Mesenchymal stem cell (in vitro differentiated cells and primary cell): ENCODE results near the gene ZSWIM8.

Experiments used
- DNase-seq: peaks from one replicate; pipeline ENCODE4 v3.0.0-alpha.2; 2013
- H2AFZ ChIP-seq: one replicate; pipeline ENCODE4 v1.6.1; 2013; ENCODE audit warnings: low read depth, mild to moderate bottlenecking, control low read depth, inconsistent platforms, low read length, moderate library complexity
- H2AK5ac ChIP-seq: 2 replicates; pipeline ENCODE4 v1.6.1; 2013; ENCODE audit warnings: low read length, moderate library complexity, mild to moderate bottlenecking, inconsistent platforms; ENCODE audit not compliant: severe bottlenecking
- H2BK120ac ChIP-seq: one replicate; pipeline ENCODE4 v1.6.1; 2013; ENCODE audit warnings: low read depth, mild to moderate bottlenecking, inconsistent platforms, low read length, moderate library complexity
- H2BK12ac ChIP-seq, 2 experiments: one replicate each; pipeline ENCODE4 v1.6.1; 2013; ENCODE audit warnings: inconsistent platforms in 2 of 2, low read length in 2 of 2, mild to moderate bottlenecking in 2 of 2, moderate library complexity in 2 of 2, control low read depth in 1 of 2
- H2BK15ac ChIP-seq: one replicate; pipeline ENCODE4 v1.6.1; 2013; ENCODE audit warnings: mild to moderate bottlenecking, low read depth, inconsistent platforms; ENCODE audit not compliant: poor library complexity, severe bottlenecking
- H2BK5ac ChIP-seq: 2 replicates; pipeline ENCODE4 v1.6.1; 2013; ENCODE audit warnings: low read depth, mild to moderate bottlenecking, low read length, control low read depth, inconsistent platforms; ENCODE audit not compliant: poor library complexity, severe bottlenecking
- H3K14ac ChIP-seq, 2 experiments: one replicate each; pipeline ENCODE4 v1.6.1; 2013; ENCODE audit warnings: inconsistent platforms in 2 of 2, low read length in 2 of 2, control low read depth in 1 of 2, mild to moderate bottlenecking in 1 of 2, moderate library complexity in 1 of 2
- H3K18ac ChIP-seq, 2 experiments: one replicate each; pipeline ENCODE4 v1.6.1; 2013; ENCODE audit warnings: inconsistent platforms in 2 of 2, low read length in 2 of 2, control low read depth in 1 of 2, low read depth in 1 of 2, mild to moderate bottlenecking in 1 of 2
- H3K23ac ChIP-seq, 2 experiments: one replicate each; pipeline ENCODE4 v1.6.1; 2013; ENCODE audit warnings: inconsistent platforms in 2 of 2, low read length in 2 of 2, mild to moderate bottlenecking in 2 of 2, moderate library complexity in 2 of 2, control low read depth in 1 of 2
- H3K27ac ChIP-seq: 2 replicates; pipeline ENCODE4 v1.5.1; 2013; ENCODE audit warnings: mild to moderate bottlenecking, moderate library complexity, low read length, control low read depth, inconsistent platforms; ENCODE audit not compliant: poor library complexity, severe bottlenecking
- H3K27me3 ChIP-seq, 2 experiments: 2 replicates each; pipeline versions ENCODE4 v1.6.1 to v1.7.0; 2013; ENCODE audit warnings: low read length in 2 of 2, mild to moderate bottlenecking in 2 of 2, moderate library complexity in 2 of 2, control low read depth in 1 of 2, inconsistent platforms in 1 of 2; ENCODE audit not compliant: control insufficient read depth in 1 of 2, insufficient read depth in 1 of 2
- H3K36me3 ChIP-seq, 2 experiments: 2 replicates each; pipeline versions ENCODE4 v1.6.1 to v1.7.0; 2013; ENCODE audit warnings: low read length in 2 of 2, control low read depth in 1 of 2, inconsistent platforms in 1 of 2, low read depth in 1 of 2, mild to moderate bottlenecking in 1 of 2; ENCODE audit not compliant: insufficient read depth in 2 of 2, control insufficient read depth in 1 of 2
- H3K4ac ChIP-seq, 2 experiments: one replicate each; pipeline ENCODE4 v1.6.1; 2013; ENCODE audit warnings: inconsistent platforms in 2 of 2, low read length in 2 of 2, mild to moderate bottlenecking in 2 of 2, moderate library complexity in 2 of 2, control low read depth in 1 of 2, low read depth in 1 of 2
- H3K4me1 ChIP-seq: 2 replicates; pipeline ENCODE4 v1.6.1; 2013; ENCODE audit warnings: low read depth, low read length, control low read depth; ENCODE audit not compliant: control insufficient read depth, insufficient read depth
- H3K4me2 ChIP-seq: 2 replicates; pipeline ENCODE4 v1.6.1; 2013; ENCODE audit warnings: low read length, mild to moderate bottlenecking, inconsistent platforms; ENCODE audit not compliant: poor library complexity, severe bottlenecking
- H3K4me3 ChIP-seq, 2 experiments: 2 replicates each; pipeline versions ENCODE4 v1.5.1 to v1.7.0; 2013; ENCODE audit warnings: low read length in 2 of 2, mild to moderate bottlenecking in 2 of 2, control low read depth in 1 of 2, low read depth in 1 of 2; ENCODE audit not compliant: insufficient read depth in 1 of 2
- H3K79me1 ChIP-seq: replicated peaks from 2 replicates; pipeline ENCODE4 v1.6.1; 2013; ENCODE audit warnings: mild to moderate bottlenecking, control low read depth, low read length, inconsistent platforms; ENCODE audit not compliant: poor library complexity, severe bottlenecking
- H3K9ac ChIP-seq: 2 replicates; pipeline ENCODE4 v1.7.0; 2013; ENCODE audit warnings: mild to moderate bottlenecking, low read length, moderate library complexity
- H3K9me3 ChIP-seq: 2 replicates; pipeline ENCODE4 v1.7.0; 2013; ENCODE audit warnings: mild to moderate bottlenecking, low read length; ENCODE audit not compliant: control insufficient read depth
- H4K8ac ChIP-seq: one replicate; pipeline ENCODE4 v1.6.1; 2013; ENCODE audit warnings: inconsistent platforms, mild to moderate bottlenecking, low read length, moderate library complexity
- H4K91ac ChIP-seq: one replicate; pipeline ENCODE4 v1.6.1; 2013; ENCODE audit warnings: mild to moderate bottlenecking, low read length, inconsistent platforms
- WGBS: methylation state at CpG from one replicate; pipeline ENCODE4 v1.1.7; 2013; ENCODE audit warnings: mixed read lengths; 5-methylcytosine and 5-hydroxymethylcytosine counted together

Gene ZSWIM8

GRCh38 chr10:73780301-73780700, 5.1 kb upstream of the ZSWIM8 start:
- Histone ChIP-seq H4K8ac (no peak overlapping the region), H3K4ac (no peak overlapping the region), H3K4me1 (peaks cover 6% of the 10 kb centered on the region), H2BK5ac (no peak overlapping the region), H3K18ac (no peak overlapping the region), H3K23ac (no peak overlapping the region), H2BK12ac (no peak overlapping the region), H3K27me3 (no peaks in the 10 kb centered on the region), H4K91ac (no peak overlapping the region), H3K4me3 (peak overlapping the region in 1 of 2 experiments; percentile 99), H3K9ac (peak overlapping the region; percentile 95), H2AFZ (no peak overlapping the region), H3K79me1 (peaks cover 8% of the 10 kb centered on the region), H2BK120ac (no peak overlapping the region), H3K4me2 (no peak overlapping the region), H3K36me3 (peaks cover 22 to 42% of the 10 kb centered on the region in 2 experiments), H2BK15ac (no peak overlapping the region), H3K27ac (no peak overlapping the region), H2AK5ac (no peak overlapping the region), H3K14ac (no peak overlapping the region), H3K9me3 (no peaks in the 10 kb centered on the region)
- no peak for DNase-seq
- 95% methylated on average over 5 of the region's 5 CpGs for WGBS

DNA sequence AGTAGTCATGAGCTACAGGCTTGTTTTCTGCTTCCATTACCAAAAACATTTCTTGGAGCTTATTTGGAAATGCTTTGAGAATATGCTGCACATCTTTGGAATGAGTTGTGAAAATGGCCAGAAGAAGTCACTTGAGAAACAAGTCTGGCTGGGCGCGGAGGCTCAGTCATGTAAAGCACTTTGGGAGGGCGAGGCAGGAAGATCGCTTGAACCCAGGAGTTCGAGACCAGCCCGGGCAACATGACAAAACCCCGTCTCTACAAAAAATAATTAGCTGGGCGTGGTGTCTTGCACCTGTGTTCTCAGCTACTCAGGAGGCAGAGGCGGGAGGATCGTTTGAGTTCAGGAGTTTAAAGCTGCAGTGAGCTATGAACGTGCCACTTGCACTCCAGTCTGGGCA, 4.4 kb upstream of the ZSWIM8 start:
- Histone ChIP-seq H3K36me3 (peaks cover 22 to 36% of the 10 kb centered on the region in 2 experiments), H3K4me2 (peak overlapping the region; percentile 94), H3K9me3 (no peaks in the 10 kb centered on the region), H3K23ac (no peak overlapping the region), H3K79me1 (peaks cover 8% of the 10 kb centered on the region), H3K27me3 (no peaks in the 10 kb centered on the region), H3K18ac (no peak overlapping the region), H2BK12ac (no peak overlapping the region), H3K9ac (peak overlapping the region; percentile 95), H2BK5ac (no peak overlapping the region), H2BK15ac (no peak overlapping the region), H3K4me3 (peak overlapping the region; percentile 41 to 99), H2AFZ (no peak overlapping the region), H3K4ac (no peak overlapping the region), H2BK120ac (no peak overlapping the region), H3K4me1 (peaks cover 6% of the 10 kb centered on the region), H3K14ac (no peak overlapping the region), H2AK5ac (no peak overlapping the region), H4K91ac (no peak overlapping the region), H3K27ac (no peak overlapping the region), H4K8ac (no peak overlapping the region)
- peak; percentile 13 for DNase-seq
- WGBS, result 63% methylated on average over 10 of the region's 11 CpGs

GRCh38 chr10:73781548-73781878, 3.9 kb upstream of the ZSWIM8 start:
- Histone ChIP-seq H2BK15ac (peak overlapping the region; percentile 83), H2BK12ac (no peak overlapping the region), H2BK120ac (no peak overlapping the region), H3K36me3 (peaks cover 19 to 31% of the 10 kb centered on the region in 2 experiments), H3K27me3 (no peaks in the 10 kb centered on the region), H3K14ac (no peak overlapping the region), H2AK5ac (no peak overlapping the region), H3K4me2 (peak overlapping the region; percentile 94), H2AFZ (peak overlapping the region; percentile 78), H3K23ac (no peak overlapping the region), H3K18ac (peak overlapping the region; percentile 33 to 86), H3K4me1 (peaks cover 6% of the 10 kb centered on the region), H3K27ac (peak overlapping the region; percentile 71), H3K9me3 (no peaks in the 10 kb centered on the region), H4K8ac (no peak overlapping the region), H2BK5ac (no peak overlapping the region), H3K9ac (peak overlapping the region; percentile 95), H3K79me1 (peaks cover 8% of the 10 kb centered on the region), H4K91ac (peak overlapping the region; percentile 61), H3K4ac (peak overlapping the region in 1 of 2 experiments; percentile 64), H3K4me3 (peak overlapping the region; percentile 94 to 99)
- 4% methylated on average over 14 of the region's 14 CpGs for WGBS
- no peak for DNase-seq

DNA sequence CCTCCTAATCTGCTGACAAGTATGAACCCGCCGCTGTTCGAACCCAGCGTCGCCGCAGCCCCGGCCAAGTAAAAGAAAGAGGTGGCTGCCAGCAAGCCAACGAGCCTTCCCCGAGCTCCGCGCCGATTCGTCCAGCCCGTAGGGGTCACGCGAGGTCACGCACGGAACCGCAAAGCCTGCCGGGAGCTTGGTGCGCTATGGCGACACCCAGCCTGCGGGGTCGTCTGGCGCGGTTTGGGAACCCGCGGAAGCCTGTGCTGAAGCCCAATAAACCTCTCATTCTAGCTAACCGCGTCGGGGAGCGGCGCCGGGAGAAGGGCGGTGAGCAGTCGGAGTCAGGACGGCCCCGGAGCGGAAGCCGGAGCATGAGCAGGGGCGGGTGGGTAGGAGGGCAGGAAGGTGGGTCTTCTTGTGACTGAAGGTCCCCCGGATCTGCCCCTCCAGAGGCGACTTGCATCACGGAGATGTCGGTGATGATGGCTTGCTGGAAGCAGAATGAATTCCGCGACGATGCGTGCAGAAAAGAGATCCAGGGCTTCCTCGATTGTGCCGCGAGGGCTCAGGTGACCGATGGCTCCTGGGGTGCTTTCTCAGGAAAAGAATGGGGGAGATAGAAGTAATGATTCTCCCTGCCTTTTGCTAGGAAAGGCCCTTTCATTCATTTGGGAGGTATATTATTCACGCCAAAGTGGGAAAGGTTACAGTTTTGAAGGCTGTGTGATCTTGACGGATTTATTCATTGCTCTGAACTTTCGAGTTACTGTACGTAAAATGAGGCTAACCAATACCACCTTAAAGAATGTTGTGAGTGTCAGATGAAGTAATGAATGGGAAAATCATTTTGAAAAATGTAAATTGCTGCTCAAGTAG, 3.3 kb upstream of the ZSWIM8 start, which contains the start of gene CHCHD1:
Gene CHCHD1, plus strand, starts transcription at position 170 of the 870 bp plus-strand sequence. Its CDS starts 28 bp downstream, at position 198.
- WGBS, result under 1% methylated on average over 55 of the region's 57 CpGs
- Histone ChIP-seq H3K27me3 (no peaks in the 10 kb centered on the region), H2BK120ac (no peak within 1 kb of the TSS), H2BK15ac (peak within 1 kb of the TSS; percentile 83), H3K4ac (peak within 1 kb of the TSS; percentile 77 to 99), H3K14ac (peak within 1 kb of the TSS in 1 of 2 experiments; percentile 68), H3K27ac (peak within 1 kb of the TSS; percentile 76), H3K79me1 (peaks cover 8% of the 10 kb centered on the region), H2AK5ac (no peak within 1 kb of the TSS), H2BK5ac (peak within 1 kb of the TSS; percentile 77), H3K4me1 (peaks cover 7% of the 10 kb centered on the region), H2AFZ (peak within 1 kb of the TSS; percentile 83), H3K4me2 (peak within 1 kb of the TSS; percentile 94), H3K36me3 (peaks cover 16 to 27% of the 10 kb centered on the region in 2 experiments), H4K91ac (peak within 1 kb of the TSS; percentile 91), H2BK12ac (no peak within 1 kb of the TSS), H3K4me3 (peak within 1 kb of the TSS; percentile 94 to 99), H3K9me3 (no peaks in the 10 kb centered on the region), H4K8ac (peak within 1 kb of the TSS; percentile 99), H3K18ac (peak within 1 kb of the TSS; percentile 93 to 99), H3K23ac (peak within 1 kb of the TSS in 1 of 2 experiments; percentile 75), H3K9ac (peak within 1 kb of the TSS; percentile 95)
- peak; percentile 90 for DNase-seq
